Measurements from ENCODE around the gene HACD3.

DNA sequence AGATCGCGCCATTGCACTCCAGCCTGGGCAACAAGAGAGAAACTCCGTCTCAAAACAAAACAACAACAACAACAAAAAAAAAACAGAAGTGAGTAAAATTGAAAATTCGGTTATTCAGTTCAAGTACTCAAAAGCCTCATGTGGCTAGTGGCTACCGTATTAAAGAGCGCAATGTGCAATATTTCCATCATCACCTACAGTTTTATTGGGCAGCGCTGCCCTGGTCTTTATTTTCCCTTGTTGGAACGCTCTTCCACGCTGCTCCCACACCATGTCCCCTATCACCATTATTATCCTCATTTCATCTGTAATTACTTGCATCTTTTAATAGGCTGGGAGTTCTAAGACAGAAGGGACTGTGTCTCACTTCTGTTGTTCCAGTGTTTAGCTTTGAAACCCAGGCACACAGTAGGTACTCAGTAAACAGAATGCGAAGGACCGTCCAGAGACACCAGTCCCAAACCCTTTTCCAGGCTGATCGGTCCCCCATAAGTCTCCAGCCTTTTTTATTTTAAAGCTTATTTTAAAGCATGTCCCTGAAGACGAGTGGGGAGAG is 423 bp upstream of the HACD3 start:
- no peak for TF ChIP-seq NFIC (IDR thresholded peaks at IDR 0.05)
- TF ChIP-seq EGR1 (IDR thresholded peaks at IDR 0.05): no peak
- no peak for TF ChIP-seq YY1 (IDR thresholded peaks at IDR 0.05; ENCODE audit: low read depth)
- TF ChIP-seq CREB1 (IDR thresholded peaks at IDR 0.05; ENCODE audit: low read depth): no peak
- no peak for TF ChIP-seq CEBPB (IDR thresholded peaks at IDR 0.05)
- TF ChIP-seq, protein P1, sequence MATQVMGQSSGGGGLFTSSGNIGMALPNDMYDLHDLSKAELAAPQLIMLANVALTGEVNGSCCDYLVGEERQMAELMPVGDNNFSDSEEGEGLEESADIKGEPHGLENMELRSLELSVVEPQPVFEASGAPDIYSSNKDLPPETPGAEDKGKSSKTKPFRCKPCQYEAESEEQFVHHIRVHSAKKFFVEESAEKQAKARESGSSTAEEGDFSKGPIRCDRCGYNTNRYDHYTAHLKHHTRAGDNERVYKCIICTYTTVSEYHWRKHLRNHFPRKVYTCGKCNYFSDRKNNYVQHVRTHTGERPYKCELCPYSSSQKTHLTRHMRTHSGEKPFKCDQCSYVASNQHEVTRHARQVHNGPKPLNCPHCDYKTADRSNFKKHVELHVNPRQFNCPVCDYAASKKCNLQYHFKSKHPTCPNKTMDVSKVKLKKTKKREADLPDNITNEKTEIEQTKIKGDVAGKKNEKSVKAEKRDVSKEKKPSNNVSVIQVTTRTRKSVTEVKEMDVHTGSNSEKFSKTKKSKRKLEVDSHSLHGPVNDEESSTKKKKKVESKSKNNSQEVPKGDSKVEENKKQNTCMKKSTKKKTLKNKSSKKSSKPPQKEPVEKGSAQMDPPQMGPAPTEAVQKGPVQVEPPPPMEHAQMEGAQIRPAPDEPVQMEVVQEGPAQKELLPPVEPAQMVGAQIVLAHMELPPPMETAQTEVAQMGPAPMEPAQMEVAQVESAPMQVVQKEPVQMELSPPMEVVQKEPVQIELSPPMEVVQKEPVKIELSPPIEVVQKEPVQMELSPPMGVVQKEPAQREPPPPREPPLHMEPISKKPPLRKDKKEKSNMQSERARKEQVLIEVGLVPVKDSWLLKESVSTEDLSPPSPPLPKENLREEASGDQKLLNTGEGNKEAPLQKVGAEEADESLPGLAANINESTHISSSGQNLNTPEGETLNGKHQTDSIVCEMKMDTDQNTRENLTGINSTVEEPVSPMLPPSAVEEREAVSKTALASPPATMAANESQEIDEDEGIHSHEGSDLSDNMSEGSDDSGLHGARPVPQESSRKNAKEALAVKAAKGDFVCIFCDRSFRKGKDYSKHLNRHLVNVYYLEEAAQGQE (IDR thresholded peaks at IDR 0.05; ENCODE audit: low read depth): no peak
